Esophagus squamous epithelium (tissue), 5 donors: ENCODE measurements around the gene GNB5. TPM values are rescaled to one million over a fixed set of nuclear protein-coding genes. Genes with fewer than 3 reads are reported as not detected.

Experiments
- DNase-seq: peaks from one replicate; lab custom pipeline; 2025; lab: John Stamatoyannopoulos, UW
- H3K27ac ChIP-seq, 4 donors: fragments of 200-600 bp; sonication (generic); one replicate each; pipeline ENCODE4 v1.5.1; 2016 to 2019; ENCODE audit warnings: mild to moderate bottlenecking in 1 of 4
- H3K27me3 ChIP-seq, 4 donors: fragments of 200-600 bp; sonication (generic); 1 replicate in 3 of 4; 2 replicates in 1 of 4; pipeline versions ENCODE4 v1.5.1 to v1.6.0; 2017 to 2021; ENCODE audit warnings: antibody characterized with exemption in 1 of 4
- H3K36me3 ChIP-seq, 3 donors: fragments of 200-600 bp; sonication (generic); one replicate each; pipeline ENCODE4 v1.5.1; 2016 to 2019
- H3K4me1 ChIP-seq, 3 donors: fragments of 200-600 bp; sonication (generic); one replicate each; pipeline ENCODE4 v1.5.1; 2017 to 2019
- H3K4me3 ChIP-seq, 4 donors: fragments of 200-600 bp; sonication (generic); 1 replicate in 3 of 4; 2 replicates in 1 of 4; pipeline ENCODE4 v1.5.1; 2016 to 2019; ENCODE audit warnings: mild to moderate bottlenecking in 2 of 4, moderate library complexity in 1 of 4
- H3K9me3 ChIP-seq, 3 donors: fragments of 200-600 bp; sonication (generic); one replicate each; pipeline ENCODE4 v1.5.1; 2016 to 2019
- CTCF ChIP-seq, 6 experiments: fragments of 450-650 bp in 4 of 6; fragments of 200-600 bp in 2 of 6; sonication (generic) in 2 of 6; IDR thresholded peaks; one replicate each; pipeline ENCODE4 v1.5.1; 2016 to 2019; ENCODE audit warnings: antibody characterized with exemption in 6 of 6, mild to moderate bottlenecking in 4 of 6, moderate library complexity in 4 of 6
- POLR2A ChIP-seq, 4 donors: fragments of 450-650 bp; IDR thresholded peaks; one replicate each; pipeline ENCODE4 v1.6.1; 2017; ENCODE audit warnings: antibody characterized with exemption in 4 of 4, mild to moderate bottlenecking in 4 of 4, moderate library complexity in 3 of 4
- WGBS, 2 donors: methylation state at CpG; one replicate each; pipeline ENCODE4 v1.1.5; 2018; 5-methylcytosine and 5-hydroxymethylcytosine counted together
- intact Hi-C: fragments of 100-400 bp; cut with DNase I; formaldehyde crosslinking; loops from one replicate; pipeline ENCODE4 v1.15.0; 2022
- small RNA-seq, 4 donors: library from RNA; depleted of rRNA; stranded (forward); fragments of <200 nt; gene quantifications; one replicate each; pipeline ENCODE3, GENCODE V24; 2016
- total RNA-seq, 4 donors: library from RNA; depleted of rRNA; stranded (reverse); fragments of >200 nt; gene quantifications; one replicate each; pipeline ENCODE4 v1.1.0, GENCODE V29; 2016
- donor health status: DM: yes; HTN: yes; CAD: no.

The GNB5 gene
- total RNA-seq, 4 donors from 2014 or later: 16.4 to 22.3 (median 19.9) TPM

- TF ChIP-seq POLR2A (IDR thresholded peaks at IDR 0.05) (no peak), CTCF (IDR thresholded peaks at IDR 0.05) (no peak)
- 48 to 51% methylated on average over 2 of the region's 2 CpGs for WGBS, 2 donors
- DNase-seq: no peak
- peak overlapping the region; percentile 36 to 85 (median 74) for H3K27ac ChIP-seq
- H3K4me1 ChIP-seq: peaks cover 10 to 64% (median 25%) of the 10 kb centered on the region in 3 donors
- no peak overlapping the region for H3K4me3 ChIP-seq
- H3K9me3 ChIP-seq: no peaks in the 10 kb centered on the region
- intact Hi-C loops: no loop called here
- H3K27me3 ChIP-seq: no peaks in the 10 kb centered on the region
- H3K36me3 ChIP-seq: peaks cover 0 to 30% (median 7%) of the 10 kb centered on the region in 3 donors
Observed at GRCh38 chr15:52068004-52068615, 123.1 kb downstream of the GNB5 start.

- no peak overlapping the region for H3K4me3 ChIP-seq
- no peak for DNase-seq
- no peaks in the 10 kb centered on the region for H3K27me3 ChIP-seq
- no peaks in the 10 kb centered on the region for H3K9me3 ChIP-seq
- H3K4me1 ChIP-seq: peaks cover 10 to 58% (median 25%) of the 10 kb centered on the region in 3 donors
- intact Hi-C loops: no loop called here
- no peak for TF ChIP-seq CTCF (IDR thresholded peaks at IDR 0.05)
- TF ChIP-seq POLR2A (IDR thresholded peaks at IDR 0.05): no peak
- H3K36me3 ChIP-seq: peaks cover 0 to 36% (median 13%) of the 10 kb centered on the region in 3 donors
- H3K27ac ChIP-seq: peak overlapping the region; percentile 19 to 85 (median 74)
Observed at GRCh38 chr15:52067545-52067926, 123.7 kb downstream of the GNB5 start.

- WGBS, 2 donors: 81% methylated on average over 3 of the region's 3 CpGs
- H3K27ac ChIP-seq: peak overlapping the region; percentile 19 to 85 (median 74)
Observed at GRCh38 chr15:52066842-52067544, 124.2 kb downstream of the GNB5 start.

More at GRCh38 chr15:52066842-52067544, 124.2 kb downstream of the GNB5 start:
- H3K4me1 ChIP-seq: peaks cover 10 to 53% (median 19%) of the 10 kb centered on the region in 3 donors
- intact Hi-C loops: no loop called here
- no peak for DNase-seq
- no peak overlapping the region for H3K4me3 ChIP-seq
- no peak for TF ChIP-seq CTCF (IDR thresholded peaks at IDR 0.05)
- no peak for TF ChIP-seq POLR2A (IDR thresholded peaks at IDR 0.05)
- peaks cover 0 to 41% (median 18%) of the 10 kb centered on the region in 3 donors for H3K36me3 ChIP-seq
- no peaks in the 10 kb centered on the region for H3K27me3 ChIP-seq
- H3K9me3 ChIP-seq: no peaks in the 10 kb centered on the region

Small RNA genes within 50 kb of the gene (small RNA-seq; reads per million reads assigned to genes)
- gene RF00019: 0 reads per million in 4 donors

Other genes starting within 250 kb of the GNB5 start
- gene LEO1, start 219.6 kb downstream of the GNB5 start, total RNA-seq: 10 to 100 TPM; 23.5 to 38.3 (median 32.4) TPM
- 100 to 1,000 TPM in 1 of 4 donors, 10 to 100 TPM in 3; 53.8 to 162 (median 69.2) TPM for gene MAPK6, start 172.2 kb downstream of the GNB5 start, total RNA-seq
- 10 to 100 TPM in 1 of 4 donors, 1 to 10 TPM in 3; 4.5 to 14.4 (median 5.9) TPM for gene BCL2L10, start 78.6 kb downstream of the GNB5 start, total RNA-seq
- 10 to 100 TPM; 17.8 to 25.5 (median 23.6) TPM for gene MYO5C, start 104.4 kb upstream of the GNB5 start, total RNA-seq